GM21576 (cell line): ENCODE measurements around the gene CARD9.

Experiments
- ATAC-seq: cut with Tn5 transposase; IDR thresholded peaks from one replicate; pipeline ENCODE4 v1.9.1; 2021; ENCODE audit warnings: mild to moderate bottlenecking, moderate library complexity; ENCODE audit not compliant: unreplicated experiment

Gene CARD9

GRCh38 chr9:136381311-136381710 is 7.8 kb upstream of the CARD9 start:
- no peak for ATAC-seq

- ATAC-seq, result no peak
These were observed 6.9 kb upstream of the CARD9 start for GRCh38 chr9:136380381-136380780.

GRCh38 chr9:136379891-136380290 is 6.4 kb upstream of the CARD9 start:
- no peak for ATAC-seq

GRCh38 chr9:136379401-136379800 is 5.9 kb upstream of the CARD9 start:
- ATAC-seq, result no peak

- no peak for ATAC-seq
These were observed 5.5 kb upstream of the CARD9 start for GRCh38 chr9:136379003-136379287.

GRCh38 chr9:136378170-136379002 is 4.9 kb upstream of the CARD9 start:
- no peak for ATAC-seq

- ATAC-seq, result no peak
These were observed 4.1 kb upstream of the CARD9 start for GRCh38 chr9:136377341-136378169.

- no peak for ATAC-seq
These were observed 3.0 kb upstream of the CARD9 start for GRCh38 chr9:136376457-136376856.

- ATAC-seq, result no peak
These were observed 1.6 kb upstream of the CARD9 start for GRCh38 chr9:136375096-136375495.

- ATAC-seq, result no peak
These were observed 710 bp upstream of the CARD9 start for GRCh38 chr9:136374183-136374575.

- ATAC-seq, result no peak
These were observed 739 bp downstream of the CARD9 start for GRCh38 chr9:136372561-136373299.

GRCh38 chr9:136372006-136372405 is 1.5 kb downstream of the CARD9 start:
- ATAC-seq, result no peak

- ATAC-seq, result no peak
These were observed 2.0 kb downstream of the CARD9 start for GRCh38 chr9:136371533-136371880.

GRCh38 chr9:136370687-136371532 is 2.6 kb downstream of the CARD9 start:
- ATAC-seq, result no peak

- no peak for ATAC-seq
These were observed 3.4 kb downstream of the CARD9 start for GRCh38 chr9:136370037-136370436.

GRCh38 chr9:136368190-136368589 is 5.3 kb downstream of the CARD9 start:
- ATAC-seq, result no peak

GRCh38 chr9:136367296-136368145 is 5.9 kb downstream of the CARD9 start:
- no peak for ATAC-seq

GRCh38 chr9:136366826-136367225 is 6.6 kb downstream of the CARD9 start:
- no peak for ATAC-seq

- no peak for ATAC-seq
These were observed 7.7 kb downstream of the CARD9 start for GRCh38 chr9:136365775-136366222.
